Activated CD4-positive, alpha-beta T cell treated with anti-CD3 and anti-CD28 coated beads for 1 hour (primary cell): ENCODE measurements around the gene USP35.
A peak's percentile ranks its signal among the peaks of the same experiment; 100 is the strongest.

Source experiments
- DNase-seq: peaks from one replicate; pipeline ENCODE4 v3.0.0-alpha.2; 2020

USP35 gene

GRCh38 chr11:78188286-78189173 lies at the start of gene USP35, which contains the start of gene KCTD21:
USP35 (plus strand) TSS chr11:78188919; CDS start chr11:78196246, 7,327 bp downstream.
KCTD21 (minus strand) TSS chr11:78188626; CDS start chr11:78174554, 14,072 bp downstream.
- DNase-seq: peak; percentile 83

GRCh38 chr11:78139422-78140391 lies 49.0 kb upstream of the USP35 start, which contains the start of gene ALG8:
ALG8 (minus strand) TSS chr11:78139626; CDS start chr11:78139588, 38 bp downstream.
- peak; percentile 96 for DNase-seq

- no peak for DNase-seq
Measured at GRCh38 chr11:78140392-78141077, 48.2 kb upstream of the USP35 start.

- no peak for DNase-seq
Measured at GRCh38 chr11:78145511-78146025, 43.2 kb upstream of the USP35 start.

- DNase-seq: no peak
Measured at GRCh38 chr11:78147807-78148206, 40.9 kb upstream of the USP35 start.

- no peak for DNase-seq
Measured at GRCh38 chr11:78149646-78150045, 39.1 kb upstream of the USP35 start.

GRCh38 chr11:78150346-78150745 lies 38.4 kb upstream of the USP35 start:
- no peak for DNase-seq

- no peak for DNase-seq
Measured at GRCh38 chr11:78150754-78151153, 38.0 kb upstream of the USP35 start.

GRCh38 chr11:78151804-78152203 lies 36.9 kb upstream of the USP35 start:
- no peak for DNase-seq

GRCh38 chr11:78156127-78156844 lies 32.4 kb upstream of the USP35 start:
- no peak for DNase-seq

GRCh38 chr11:78158987-78159652 lies 29.6 kb upstream of the USP35 start:
- DNase-seq: no peak

GRCh38 chr11:78160557-78160956 lies 28.2 kb upstream of the USP35 start:
- no peak for DNase-seq

GRCh38 chr11:78161346-78161745 lies 27.4 kb upstream of the USP35 start:
- no peak for DNase-seq

- DNase-seq: no peak
Measured at GRCh38 chr11:78161962-78162371, 26.8 kb upstream of the USP35 start.

- no peak for DNase-seq
Measured at GRCh38 chr11:78163828-78164227, 24.9 kb upstream of the USP35 start.

GRCh38 chr11:78164471-78164870 lies 24.2 kb upstream of the USP35 start:
- no peak for DNase-seq

GRCh38 chr11:78166855-78167469 lies 21.8 kb upstream of the USP35 start:
- no peak for DNase-seq

GRCh38 chr11:78168539-78169477 lies 19.9 kb upstream of the USP35 start:
- DNase-seq: no peak

- DNase-seq: no peak
Measured at GRCh38 chr11:78170413-78170812, 18.3 kb upstream of the USP35 start.
